Uterus (tissue), 2 donors: ENCODE measurements around the gene USP37.

Experiments
- POLR2A ChIP-seq, 2 donors: fragments of 450-650 bp; IDR thresholded peaks; one replicate each; pipeline ENCODE4 v1.6.1; 2016; ENCODE audit warnings: antibody characterized with exemption in 2 of 2, mild to moderate bottlenecking in 1 of 2, moderate library complexity in 1 of 2
- TF ChIP-seq, protein P1 (sequence below), 4 experiments: fragments of 200-600 bp in 2 of 4; fragments of 450-650 bp in 2 of 4; sonication (generic) in 2 of 4; IDR thresholded peaks; one replicate each; pipeline ENCODE4 v1.5.1; 2016 to 2019; ENCODE audit warnings: antibody characterized with exemption in 4 of 4, mild to moderate bottlenecking in 2 of 4, moderate library complexity in 1 of 4

DNA sequence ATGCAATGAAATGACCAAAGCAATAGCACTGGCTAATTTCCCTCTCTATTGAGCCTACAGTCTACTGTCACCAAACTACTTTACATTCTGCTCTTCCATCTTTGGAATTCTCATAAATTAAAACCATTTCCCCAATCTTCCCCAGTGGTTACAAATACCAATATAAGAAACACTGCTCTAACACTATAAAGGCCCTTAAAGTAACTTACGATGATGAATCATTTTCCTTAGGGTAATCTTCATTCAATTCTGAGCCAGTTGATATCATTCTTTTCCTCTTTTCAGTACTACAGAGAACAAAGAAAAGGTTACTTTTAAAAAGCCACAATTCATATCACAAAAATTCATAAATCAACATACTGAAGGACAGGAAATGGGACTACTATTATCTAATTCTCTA, 22.1 kb downstream of the USP37 start:
- TF ChIP-seq, protein P1, sequence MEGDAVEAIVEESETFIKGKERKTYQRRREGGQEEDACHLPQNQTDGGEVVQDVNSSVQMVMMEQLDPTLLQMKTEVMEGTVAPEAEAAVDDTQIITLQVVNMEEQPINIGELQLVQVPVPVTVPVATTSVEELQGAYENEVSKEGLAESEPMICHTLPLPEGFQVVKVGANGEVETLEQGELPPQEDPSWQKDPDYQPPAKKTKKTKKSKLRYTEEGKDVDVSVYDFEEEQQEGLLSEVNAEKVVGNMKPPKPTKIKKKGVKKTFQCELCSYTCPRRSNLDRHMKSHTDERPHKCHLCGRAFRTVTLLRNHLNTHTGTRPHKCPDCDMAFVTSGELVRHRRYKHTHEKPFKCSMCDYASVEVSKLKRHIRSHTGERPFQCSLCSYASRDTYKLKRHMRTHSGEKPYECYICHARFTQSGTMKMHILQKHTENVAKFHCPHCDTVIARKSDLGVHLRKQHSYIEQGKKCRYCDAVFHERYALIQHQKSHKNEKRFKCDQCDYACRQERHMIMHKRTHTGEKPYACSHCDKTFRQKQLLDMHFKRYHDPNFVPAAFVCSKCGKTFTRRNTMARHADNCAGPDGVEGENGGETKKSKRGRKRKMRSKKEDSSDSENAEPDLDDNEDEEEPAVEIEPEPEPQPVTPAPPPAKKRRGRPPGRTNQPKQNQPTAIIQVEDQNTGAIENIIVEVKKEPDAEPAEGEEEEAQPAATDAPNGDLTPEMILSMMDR (IDR thresholded peaks at IDR 0.05), result no peak
- no peak for TF ChIP-seq POLR2A (IDR thresholded peaks at IDR 0.05)
